ENCODE measurements around the gene DGKQ.

DNA sequence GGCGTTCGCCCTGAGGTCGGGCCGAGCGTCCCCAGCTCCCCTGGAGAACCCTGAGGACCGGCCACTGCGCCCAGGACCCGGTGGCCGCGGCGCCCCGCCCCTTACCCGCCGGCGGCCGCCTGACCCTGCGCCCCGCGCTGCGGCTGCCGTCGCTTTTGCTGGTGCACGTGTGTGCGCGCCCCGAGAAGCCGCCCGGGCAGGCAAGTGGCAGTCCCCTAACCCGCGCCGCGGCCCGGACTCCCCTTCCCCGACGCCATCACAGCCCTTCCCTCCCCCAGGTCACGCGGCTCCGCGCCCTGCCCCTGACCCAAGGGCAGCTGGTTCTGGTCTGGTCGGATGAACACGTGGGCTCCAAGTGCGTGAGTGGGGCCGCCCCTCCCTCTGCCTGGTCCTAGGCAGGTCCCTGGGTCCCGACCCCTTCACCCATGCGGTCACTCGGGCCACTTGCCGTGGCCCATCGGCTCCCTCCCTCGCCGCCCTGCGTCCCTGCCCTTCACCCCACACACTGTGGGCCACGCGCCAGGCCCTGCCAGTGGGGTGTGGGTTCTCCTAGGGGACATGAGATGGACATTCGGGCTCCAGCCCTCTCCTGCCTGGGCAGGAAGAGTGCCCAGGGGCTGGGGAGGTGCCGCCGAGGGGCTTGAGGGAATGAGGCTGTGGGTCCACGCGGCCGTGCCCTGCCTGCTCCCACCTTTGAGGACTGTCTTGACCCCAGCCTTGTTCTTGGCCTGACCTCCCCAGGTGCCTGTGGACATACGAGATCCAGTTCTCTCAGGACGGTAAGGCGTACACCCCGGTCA is 30.1 kb upstream of the DGKQ start:
- TF ChIP-seq, protein P1, sequence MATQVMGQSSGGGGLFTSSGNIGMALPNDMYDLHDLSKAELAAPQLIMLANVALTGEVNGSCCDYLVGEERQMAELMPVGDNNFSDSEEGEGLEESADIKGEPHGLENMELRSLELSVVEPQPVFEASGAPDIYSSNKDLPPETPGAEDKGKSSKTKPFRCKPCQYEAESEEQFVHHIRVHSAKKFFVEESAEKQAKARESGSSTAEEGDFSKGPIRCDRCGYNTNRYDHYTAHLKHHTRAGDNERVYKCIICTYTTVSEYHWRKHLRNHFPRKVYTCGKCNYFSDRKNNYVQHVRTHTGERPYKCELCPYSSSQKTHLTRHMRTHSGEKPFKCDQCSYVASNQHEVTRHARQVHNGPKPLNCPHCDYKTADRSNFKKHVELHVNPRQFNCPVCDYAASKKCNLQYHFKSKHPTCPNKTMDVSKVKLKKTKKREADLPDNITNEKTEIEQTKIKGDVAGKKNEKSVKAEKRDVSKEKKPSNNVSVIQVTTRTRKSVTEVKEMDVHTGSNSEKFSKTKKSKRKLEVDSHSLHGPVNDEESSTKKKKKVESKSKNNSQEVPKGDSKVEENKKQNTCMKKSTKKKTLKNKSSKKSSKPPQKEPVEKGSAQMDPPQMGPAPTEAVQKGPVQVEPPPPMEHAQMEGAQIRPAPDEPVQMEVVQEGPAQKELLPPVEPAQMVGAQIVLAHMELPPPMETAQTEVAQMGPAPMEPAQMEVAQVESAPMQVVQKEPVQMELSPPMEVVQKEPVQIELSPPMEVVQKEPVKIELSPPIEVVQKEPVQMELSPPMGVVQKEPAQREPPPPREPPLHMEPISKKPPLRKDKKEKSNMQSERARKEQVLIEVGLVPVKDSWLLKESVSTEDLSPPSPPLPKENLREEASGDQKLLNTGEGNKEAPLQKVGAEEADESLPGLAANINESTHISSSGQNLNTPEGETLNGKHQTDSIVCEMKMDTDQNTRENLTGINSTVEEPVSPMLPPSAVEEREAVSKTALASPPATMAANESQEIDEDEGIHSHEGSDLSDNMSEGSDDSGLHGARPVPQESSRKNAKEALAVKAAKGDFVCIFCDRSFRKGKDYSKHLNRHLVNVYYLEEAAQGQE (IDR thresholded peaks at IDR 0.05; ENCODE audit: insufficient read depth in 1 of 2, low read depth in 2 of 2, low read length in 2 of 2), result no peak
- TF ChIP-seq POLR2AphosphoS5 (IDR thresholded peaks at IDR 0.05; ENCODE audit: low read depth, low read length), result no peak
